Measurements from ENCODE around the gene PCDHA11.

- TF ChIP-seq CTCF (IDR thresholded peaks at IDR 0.05 in 4 of 5, conservative IDR thresholded peaks at IDR 0.05 in 1 of 5) (no peak), POLR2A (IDR thresholded peaks at IDR 0.05) (no peak)
Measured at GRCh38 chr5:140883927-140884697, 15.4 kb downstream of the PCDHA11 start.
